Measurements from ENCODE around the gene RANGRF.

GRCh38 chr17:8264836-8265542 lies 23.5 kb upstream of the RANGRF start:
- TF ChIP-seq HDGF (IDR thresholded peaks at IDR 0.05; ENCODE audit: borderline replicate concordance) (no peak), ELF4 (IDR thresholded peaks at IDR 0.05) (no peak), FOXM1 (IDR thresholded peaks at IDR 0.05; ENCODE audit: borderline replicate concordance) (no peak), BHLHE40 (IDR thresholded peaks at IDR 0.05; ENCODE audit: borderline replicate concordance) (no peak), ZNF384 (IDR thresholded peaks at IDR 0.05) (no peak), SUZ12 (IDR thresholded peaks at IDR 0.05) (no peak), PKNOX1 (IDR thresholded peaks at IDR 0.05) (no peak), FOXA1 (IDR thresholded peaks at IDR 0.05) (no peak), NFRKB (IDR thresholded peaks at IDR 0.05) (no peak), LEF1 (IDR thresholded peaks at IDR 0.05; ENCODE audit: borderline replicate concordance) (no peak), SP1 (IDR thresholded peaks at IDR 0.05) (no peak), FOXK2 (IDR thresholded peaks at IDR 0.05) (no peak)
